RWPE1 (cell line): ENCODE measurements around the gene ZFAND6.

Experiments used
- CTCF ChIA-PET: fragments of 350-600 bp; sonication (Branson Sonifier 250); formaldehyde crosslinking; extraction: SDS; loops from one replicate; lab custom pipeline; 2021; lab: Yijun Ruan, JAX
- POLR2A ChIA-PET: fragments of 400-600 bp; formaldehyde crosslinking; extraction: SDS; loops from one replicate; lab custom pipeline; 2020; ENCODE audit warnings: antibody characterized with exemption; ENCODE audit not compliant: low non-redundant PET; lab: Yijun Ruan, JAX
- DNase-seq: peaks from one replicate; pipeline ENCODE4 v3.0.0; 2012; ENCODE audit warnings: low spot score
- H3K27ac ChIP-seq: fragments of 450-650 bp; 2 replicates; pipeline ENCODE4 v1.5.1; 2017
- CTCF ChIP-seq: fragments of 450-650 bp; conservative IDR thresholded peaks from 2 replicates; pipeline ENCODE4 v1.5.1; 2017; ENCODE audit warnings: low read depth, mild to moderate bottlenecking

Gene ZFAND6

GRCh38 chr15:80185152-80185551 lies 125.7 kb downstream of the ZFAND6 start:
- DNase-seq: no peak
- TF ChIP-seq CTCF: no peak
- ChIA-PET POLR2A (no interaction called here), CTCF (interaction anchor here (0.6 kb wide), 2 partner anchors 313 to 444 kb away, joined by 3 read pairs; no protein-coding TSS in a partner anchor)
- no peak overlapping the region for H3K27ac ChIP-seq

GRCh38 chr15:80186066-80186465 lies 126.6 kb downstream of the ZFAND6 start:
- ChIA-PET POLR2A (no interaction called here), CTCF (no interaction called here)
- DNase-seq: no peak
- TF ChIP-seq CTCF: no peak
- no peak overlapping the region for H3K27ac ChIP-seq

GRCh38 chr15:80186597-80186996 lies 127.1 kb downstream of the ZFAND6 start:
- no peak for TF ChIP-seq CTCF
- CTCF ChIA-PET: no interaction called here
- POLR2A ChIA-PET: no interaction called here
- no peak overlapping the region for H3K27ac ChIP-seq
- DNase-seq: no peak
